Measurements from ENCODE around the gene MYBPC1.
"Not testable (repeated sequence)": the region's sequence is repeated elsewhere in the genome, so short reads cannot be mapped to it uniquely, and the experiment has no call there.

MYBPC1 gene

DNA sequence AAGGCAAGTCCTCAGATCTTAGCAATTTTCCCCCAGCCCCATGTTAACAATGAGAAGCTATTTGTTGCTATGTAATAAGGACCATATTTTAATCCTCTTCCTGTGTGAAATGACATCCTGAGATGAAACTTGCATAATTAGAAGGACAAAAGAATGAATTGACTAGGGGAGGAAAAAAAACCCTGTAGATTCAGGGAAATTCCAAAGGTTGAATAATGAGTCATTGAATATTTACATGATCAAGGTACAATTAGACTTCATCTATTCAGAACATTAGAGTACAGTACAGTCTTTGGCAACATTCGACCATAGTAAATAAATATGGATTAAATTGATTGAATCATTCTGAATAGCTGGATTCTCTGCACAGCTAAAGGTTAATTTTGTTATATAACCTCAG is 9.4 kb downstream of the MYBPC1 start:
- no peak for DNase-seq

DNA sequence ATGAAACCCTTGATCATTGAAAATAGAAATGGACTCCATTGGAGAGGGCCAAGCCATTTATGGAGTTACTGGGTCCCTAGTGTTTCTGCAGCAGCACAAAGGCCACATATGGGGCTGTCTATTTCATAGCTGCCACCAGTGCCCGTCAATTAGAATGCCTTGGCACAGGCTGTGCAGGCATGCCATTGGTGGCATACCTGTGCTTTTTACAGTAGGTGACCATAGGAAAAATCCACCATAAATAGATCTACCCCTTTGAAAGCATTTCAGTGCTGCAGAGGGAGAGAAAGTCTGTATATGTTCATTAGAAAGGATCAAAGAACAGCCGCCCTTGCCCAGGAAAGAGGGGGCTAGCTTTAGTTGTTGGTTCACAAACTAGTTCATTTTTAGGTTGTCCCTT is 13.1 kb downstream of the MYBPC1 start:
- no peak for DNase-seq

DNA sequence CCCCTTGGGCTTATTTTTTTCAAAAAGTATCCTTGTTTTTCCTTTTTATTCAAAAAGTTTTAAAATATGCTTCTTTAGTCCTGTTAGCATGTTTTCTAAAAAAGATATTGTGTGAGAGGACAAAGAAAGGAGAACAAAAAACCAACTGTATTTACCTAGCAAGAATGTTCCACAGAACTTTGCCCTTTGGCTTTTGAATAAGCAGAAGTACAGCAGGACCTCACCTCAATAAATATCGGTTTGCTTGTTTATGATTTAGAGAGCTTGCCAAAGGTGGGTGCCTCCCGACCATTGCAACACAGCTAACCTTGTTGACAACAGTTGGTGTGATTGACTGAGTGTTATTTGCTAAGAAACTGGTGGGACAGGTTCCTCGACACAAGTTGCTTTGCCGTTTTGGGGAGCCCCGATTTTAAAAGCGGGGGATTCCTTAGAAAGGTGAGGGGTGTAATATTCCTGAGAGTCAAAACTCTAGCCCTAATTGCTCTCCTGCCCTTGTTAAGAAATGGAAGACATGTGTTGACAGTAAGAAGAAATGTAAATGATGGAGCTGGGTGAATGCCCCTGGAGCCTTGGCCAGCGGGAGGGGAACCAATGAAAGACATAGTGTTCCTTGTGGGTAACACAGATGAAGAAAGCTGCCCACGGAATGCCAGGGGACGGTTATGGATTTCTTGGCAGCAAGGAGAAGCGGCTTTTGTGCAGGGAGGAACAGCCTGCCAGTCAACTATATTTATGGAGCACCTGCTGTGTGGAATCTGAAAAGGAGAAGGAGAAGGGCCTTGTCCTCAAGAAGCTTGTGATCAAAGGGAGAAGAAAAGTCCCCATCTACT is 13.7 kb downstream of the MYBPC1 start:
- no peak for DNase-seq

DNA sequence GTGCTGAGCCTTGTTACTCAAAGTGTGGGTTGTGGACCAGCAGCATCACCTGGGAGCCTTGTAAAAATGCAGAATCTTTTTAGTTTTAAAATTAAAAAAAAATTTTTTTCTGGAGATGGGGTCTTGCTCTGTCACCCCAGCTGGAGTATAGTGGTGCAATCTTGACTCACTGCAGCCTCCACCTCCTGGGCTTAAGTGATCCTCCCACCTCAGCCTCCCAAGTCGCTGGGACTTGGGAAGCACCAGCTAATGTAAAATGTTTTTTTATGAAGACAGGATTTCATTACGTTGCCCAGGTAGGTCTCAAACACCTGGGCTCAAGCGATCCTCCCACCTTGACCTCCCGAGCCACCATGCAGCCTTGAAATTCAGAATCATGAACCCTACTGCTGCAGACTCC is 14.4 kb downstream of the MYBPC1 start:
- no peak for DNase-seq

DNA sequence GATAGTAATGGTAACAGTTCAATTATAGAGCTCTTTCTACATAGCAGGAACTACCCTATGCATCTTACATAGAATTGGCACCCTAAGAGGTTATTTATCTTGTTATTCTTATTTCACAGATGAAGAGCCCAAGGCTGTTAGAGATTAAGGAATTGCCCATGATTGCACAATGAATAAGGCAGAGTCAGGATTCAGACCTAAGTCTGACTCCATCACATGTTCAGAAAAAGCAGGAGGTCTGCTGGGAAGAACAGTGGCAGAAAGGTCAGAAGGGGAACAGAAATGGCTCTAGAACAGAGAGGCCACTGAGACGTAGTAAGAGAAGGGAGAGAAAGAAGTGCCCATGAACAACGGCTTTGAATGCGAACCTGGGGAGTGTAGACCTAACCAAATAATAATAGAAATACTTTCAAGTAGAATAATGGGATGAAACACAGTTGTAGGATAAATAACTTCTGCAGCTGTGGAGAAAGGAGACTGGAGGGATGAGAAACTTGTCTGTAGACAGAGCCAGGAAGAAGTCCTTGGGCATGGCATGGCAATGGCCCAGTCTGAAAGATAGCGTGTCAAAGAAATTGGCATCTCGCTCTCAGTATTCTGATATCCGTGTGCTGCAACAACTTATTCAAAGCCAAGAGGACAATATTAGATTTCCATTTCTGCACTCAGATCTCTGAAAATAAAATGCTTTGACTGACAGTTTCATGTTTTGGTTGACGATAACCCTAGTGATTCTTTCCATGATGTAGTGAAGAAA is 17.6 kb downstream of the MYBPC1 start:
- no peak for DNase-seq

DNA sequence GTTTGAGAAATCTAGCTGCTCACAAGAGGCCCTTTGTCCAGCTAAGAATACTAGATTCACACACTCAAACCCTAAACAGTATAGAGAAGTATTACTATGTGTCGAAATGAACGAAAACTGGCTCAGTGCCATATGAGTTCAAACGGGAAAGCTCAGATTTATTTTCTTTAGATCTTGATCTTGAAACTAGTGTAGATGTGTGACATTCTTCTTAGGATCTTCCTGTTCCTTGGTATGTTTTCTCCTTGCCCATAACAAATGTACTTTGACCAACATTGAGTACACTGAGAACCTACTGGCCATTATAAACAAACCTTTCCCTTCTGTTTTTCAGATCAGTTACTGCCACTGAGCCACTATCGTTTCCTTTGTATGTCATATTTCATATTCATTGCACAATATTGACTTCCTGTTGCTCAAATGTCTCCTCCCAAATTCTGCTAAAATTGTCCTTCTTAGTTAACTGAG is 21.3 kb downstream of the MYBPC1 start:
- no peak for DNase-seq

DNA sequence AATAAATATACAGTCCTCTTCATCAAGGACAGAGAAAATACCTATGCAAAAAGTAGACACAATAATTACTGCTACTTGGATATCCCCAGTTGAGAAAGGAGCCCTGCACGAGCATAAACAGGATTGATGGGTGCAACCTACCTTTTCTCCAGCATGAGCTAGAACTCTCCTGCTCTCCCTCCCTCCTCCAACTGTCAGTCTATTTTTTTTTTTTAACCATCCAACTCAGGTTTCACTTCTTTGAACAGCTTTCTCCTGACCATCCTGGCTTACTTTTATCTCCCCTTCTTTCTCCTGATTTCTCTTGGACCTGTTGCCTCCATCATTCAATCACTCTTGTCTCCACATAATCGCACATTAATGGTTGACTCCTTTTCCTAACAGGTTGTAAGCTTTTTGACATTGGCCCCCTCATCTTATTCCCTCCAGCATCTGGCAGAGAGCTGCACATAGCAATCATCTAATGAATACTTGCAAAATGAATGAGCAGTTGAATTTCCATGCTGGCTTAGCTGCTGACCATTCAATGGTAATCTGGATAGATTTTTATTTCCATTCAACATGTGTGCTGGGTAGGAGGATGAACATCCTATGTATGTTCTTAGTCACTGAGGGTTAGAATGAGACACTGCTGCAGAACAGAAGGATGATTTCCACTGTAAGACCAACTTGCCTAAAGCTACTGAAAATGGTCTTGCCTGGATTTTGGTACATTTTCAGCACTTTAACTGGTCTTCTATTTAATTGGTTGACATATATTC is 24.4 kb downstream of the MYBPC1 start:
- DNase-seq: no peak

DNA sequence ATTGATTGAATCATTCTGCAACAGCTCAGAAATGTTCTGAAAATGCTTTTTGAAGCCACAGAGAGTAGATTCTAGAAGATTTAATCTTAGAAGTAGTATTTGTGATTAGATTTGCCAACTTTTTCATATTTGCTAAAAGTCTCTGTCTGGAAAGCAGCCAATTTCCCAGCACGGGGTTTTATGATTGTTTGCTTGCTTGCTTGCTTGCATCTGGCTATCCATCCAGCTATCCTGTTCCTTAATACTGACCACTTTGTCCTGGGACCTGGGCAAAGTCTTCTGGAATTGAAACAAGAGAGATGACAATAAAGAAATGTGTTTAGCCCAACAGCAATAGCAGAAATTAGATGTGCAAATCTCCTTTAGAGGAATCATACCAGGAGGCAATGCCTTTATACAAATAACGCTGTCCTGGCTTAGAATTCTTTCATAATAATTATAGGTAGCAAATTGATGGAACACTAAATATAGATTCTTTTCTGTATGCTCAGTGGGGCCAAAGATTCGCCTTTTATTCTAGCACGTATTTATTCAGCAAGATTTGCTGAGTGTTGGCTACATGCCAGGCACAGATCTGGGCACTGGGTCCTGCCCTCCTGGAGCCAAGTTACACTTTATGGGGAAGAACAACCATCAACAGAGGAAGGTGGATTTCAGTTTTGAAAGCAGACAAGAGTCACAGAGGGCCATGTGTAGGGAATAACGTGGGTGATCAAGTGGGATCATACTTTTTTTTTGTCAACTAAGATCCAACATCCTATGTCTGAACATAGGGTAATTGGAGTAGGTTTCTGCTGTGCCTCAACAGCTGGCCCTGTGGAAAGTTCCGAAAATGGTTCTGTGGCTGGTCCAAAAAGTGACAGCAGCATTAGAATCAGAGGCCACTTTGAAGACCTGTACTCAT is 25.3 kb downstream of the MYBPC1 start:
- no peak for DNase-seq

DNA sequence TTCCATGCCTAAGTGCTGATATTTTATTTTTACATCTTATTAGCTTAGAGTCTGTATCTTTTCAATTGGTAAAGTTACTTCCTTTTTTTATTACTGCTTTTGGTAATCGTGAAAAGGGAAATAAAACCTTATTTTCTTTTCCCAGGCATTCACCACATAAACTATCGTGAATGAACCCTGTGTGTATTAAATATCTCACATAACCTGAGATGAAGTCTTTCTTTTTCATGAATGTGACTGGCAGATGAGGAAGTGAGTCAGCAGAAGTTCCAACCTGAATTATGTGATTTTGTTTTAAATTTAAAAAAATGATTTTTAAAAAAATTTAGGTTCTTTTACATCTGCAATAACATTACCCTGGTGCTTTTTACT is 26.0 kb downstream of the MYBPC1 start:
- no peak for DNase-seq

DNA sequence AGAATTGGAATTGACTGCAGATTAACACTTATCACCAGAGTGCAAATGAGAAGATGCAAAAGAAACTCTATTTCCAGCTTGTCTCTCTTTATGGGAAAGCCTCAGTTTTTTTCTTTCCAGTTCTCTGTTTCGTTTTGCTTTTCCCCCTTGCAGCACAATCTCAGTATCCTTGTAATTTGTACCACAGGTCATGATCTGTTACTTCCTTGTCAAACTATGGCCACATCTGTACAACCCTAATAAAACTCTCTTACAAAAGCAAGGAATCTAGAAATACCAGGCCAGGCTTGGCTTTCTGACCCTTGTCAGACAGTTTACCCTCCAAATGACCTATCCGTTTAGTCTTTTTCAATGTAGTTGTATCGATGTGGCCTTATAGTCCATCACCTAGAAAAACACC is 33.9 kb downstream of the MYBPC1 start:
- no peak for DNase-seq

DNA sequence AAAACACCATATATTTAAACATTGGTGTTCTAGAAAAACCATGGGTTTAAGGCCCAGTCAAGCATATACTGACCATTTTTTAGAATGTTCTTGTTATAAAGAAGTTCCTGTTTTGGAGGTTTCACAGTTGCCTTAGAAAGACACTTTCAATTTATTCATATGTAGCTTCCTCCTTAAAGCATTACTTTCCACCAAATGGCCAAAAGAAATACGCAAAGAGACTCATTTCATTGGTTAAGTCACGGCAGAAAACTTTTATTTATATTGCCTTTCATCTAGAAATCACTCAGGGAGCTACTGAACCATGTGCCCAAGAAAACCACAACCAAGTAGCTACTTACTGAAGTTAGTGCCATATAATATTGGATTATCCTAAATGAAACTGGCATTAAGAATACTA is 40.0 kb downstream of the MYBPC1 start:
- no peak for DNase-seq

DNA sequence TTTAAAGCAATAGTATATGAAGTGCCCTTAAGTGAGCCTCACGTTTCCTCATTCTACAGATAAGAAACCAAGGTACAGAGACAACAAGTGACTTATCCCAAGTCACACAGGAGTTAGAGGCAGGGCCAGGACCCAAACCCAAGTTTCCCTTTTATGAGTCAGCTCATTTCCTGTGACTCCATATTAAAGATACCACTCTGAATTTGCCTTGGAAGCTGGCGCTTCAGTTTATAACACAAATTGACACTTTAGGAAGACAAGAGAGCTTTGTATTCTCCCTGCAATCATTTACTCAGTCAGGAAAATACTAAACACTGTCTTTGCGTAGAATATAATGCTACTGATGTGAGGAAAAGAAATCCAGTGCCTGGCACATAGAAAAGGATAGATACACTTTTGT is 43.2 kb downstream of the MYBPC1 start:
- DNase-seq: no peak

DNA sequence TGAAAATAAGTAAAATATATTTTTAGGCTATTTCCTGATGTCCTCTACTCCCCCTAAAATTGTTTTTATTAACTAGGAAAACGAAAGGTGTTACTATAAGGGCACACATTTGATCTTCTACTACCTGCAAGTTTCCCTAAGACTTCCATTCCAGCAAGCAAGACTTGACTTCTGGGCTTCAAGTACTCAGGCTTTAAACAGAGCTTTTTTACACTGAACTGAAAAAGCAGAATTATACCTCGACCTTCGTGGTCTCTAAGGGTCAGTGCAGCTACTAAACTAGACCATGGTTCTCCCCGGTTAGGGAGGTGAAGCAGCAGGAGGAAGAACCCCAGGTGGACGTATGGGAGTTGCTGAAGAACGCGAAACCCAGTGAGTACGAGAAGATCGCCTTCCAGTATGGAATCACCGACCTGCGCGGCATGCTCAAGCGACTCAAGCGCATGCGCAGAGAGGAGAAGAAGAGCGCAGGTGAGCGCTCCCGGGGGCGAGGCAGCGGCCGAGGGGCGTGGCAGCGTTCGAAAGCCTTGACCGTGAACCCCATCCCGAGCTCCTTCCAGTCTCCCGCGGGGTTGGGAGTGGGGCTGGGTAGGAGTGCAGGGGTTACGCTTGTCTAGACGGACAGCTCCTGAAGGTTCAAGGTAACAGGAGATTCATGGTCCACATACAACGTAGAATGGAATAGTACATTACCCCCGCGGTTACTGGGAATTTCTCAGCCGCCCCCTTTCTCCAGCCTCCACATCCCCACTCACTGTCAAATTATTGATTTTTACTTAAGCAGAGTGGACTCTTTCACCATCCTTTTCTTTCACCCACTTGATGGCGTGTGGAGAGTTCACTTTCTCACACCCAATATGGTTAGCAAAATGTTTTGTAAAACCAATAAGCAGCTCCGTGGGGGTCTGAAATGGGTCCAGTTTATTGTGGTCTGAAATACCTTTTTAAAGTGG is 47.6 kb downstream of the MYBPC1 start:
- no peak for DNase-seq

DNA sequence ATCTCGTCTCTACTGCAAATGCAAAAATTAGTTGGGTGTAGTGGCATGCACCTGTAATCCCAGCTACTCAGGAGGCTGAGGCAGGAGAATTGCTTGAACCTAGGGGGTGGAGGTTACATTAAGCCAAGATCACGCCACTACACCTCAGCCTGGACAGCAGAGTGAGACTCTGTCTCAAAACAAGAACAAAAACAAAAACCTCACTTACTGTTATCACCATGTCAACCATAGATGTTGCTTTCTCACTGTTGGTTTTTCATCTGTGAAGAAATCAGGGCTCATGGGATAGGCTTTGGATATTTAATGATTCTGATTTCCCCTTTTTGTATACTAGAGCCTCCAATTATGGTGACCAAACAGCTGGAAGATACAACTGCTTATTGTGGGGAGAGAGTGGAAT is 52.9 kb downstream of the MYBPC1 start:
- DNase-seq: no peak

DNA sequence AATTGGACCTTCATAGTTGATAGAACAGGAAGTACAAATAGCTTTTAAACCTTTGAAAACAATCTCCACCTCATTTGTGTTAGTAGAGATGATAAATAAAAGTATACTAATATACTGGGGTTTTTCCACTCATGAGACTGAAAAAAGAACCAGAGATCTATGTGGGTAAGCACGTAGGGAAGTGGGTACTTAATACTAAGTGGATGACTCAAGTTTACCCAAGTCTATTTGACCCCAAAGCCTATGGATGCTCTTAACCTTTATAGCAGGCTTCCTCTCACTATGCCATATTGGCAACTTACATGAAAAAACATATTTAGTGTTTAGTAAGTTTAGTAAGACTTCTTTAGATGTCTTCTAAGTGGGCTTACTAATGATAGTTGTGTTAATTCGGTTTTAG is 53.4 kb downstream of the MYBPC1 start:
- no peak for DNase-seq

DNA sequence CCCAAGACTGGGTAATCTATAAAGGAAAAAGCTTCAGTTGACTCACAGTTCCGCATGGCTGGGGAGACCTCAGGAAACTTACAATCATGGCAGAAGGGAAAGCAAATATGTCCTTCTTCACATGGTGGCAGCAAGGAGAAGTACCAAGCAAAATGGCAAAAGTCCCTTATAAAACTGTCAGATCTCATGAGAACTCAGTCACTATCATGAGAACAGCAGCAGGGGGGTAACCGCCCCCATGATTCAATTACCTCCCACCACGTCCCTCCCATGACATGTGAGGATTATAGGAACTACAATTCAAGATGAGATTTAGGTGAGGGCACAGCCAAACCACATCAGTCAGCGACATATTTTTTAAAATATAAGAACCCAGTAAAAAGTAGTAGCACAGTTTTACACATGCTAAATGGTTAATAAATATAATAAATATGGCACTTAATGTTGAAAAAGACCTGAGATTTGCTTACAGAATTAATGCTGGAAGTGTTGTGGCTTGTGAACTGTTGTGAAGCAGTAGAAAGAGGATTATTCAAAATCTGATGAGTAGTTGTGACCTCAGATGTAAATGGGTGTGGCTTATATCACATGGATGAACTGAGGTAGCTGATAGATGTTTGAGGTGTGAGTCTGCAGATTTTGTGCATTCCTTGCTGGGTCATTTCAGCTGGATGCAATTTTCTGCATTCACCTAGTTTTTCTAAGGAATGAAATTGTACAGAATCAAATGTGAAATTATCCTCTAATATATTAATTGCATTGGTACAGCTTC is 55.8 kb downstream of the MYBPC1 start:
- DNase-seq: no peak

DNA sequence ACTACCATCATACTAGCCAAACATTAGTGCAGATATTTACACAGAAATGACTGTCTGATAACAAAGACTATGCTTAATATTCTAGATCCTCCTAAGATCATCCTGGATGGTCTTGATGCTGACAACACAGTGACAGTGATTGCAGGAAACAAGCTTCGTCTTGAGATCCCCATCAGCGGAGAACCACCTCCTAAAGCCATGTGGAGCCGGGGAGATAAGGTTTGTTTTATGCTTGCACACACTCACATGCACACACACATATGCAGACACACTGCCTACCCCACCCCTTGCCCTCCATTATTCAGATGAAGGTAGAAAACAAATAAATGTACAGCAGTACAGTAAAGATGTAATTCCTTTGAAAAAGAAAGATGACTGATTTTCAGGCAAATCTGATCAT is 58.3 kb downstream of the MYBPC1 start:
- DNase-seq: no peak

DNA sequence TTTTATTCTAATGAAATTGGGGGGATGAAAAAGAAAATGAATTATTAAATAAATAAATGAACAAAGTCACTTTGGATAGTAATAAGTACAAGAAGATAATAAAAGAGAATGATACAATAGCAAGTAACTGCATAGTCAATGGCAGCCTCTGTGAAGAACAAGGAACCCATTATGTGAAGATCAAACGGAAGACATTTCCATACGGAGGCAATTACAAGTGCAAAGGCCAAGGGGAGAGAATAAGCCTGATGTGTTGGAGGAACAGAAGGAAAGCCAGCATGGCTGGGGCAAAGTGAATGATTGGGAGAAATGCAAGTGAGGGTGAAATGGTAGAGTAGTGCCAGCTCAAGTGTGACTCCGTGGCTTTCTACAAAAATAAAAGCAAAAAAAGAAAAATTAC is 58.7 kb downstream of the MYBPC1 start:
- DNase-seq: no peak

DNA sequence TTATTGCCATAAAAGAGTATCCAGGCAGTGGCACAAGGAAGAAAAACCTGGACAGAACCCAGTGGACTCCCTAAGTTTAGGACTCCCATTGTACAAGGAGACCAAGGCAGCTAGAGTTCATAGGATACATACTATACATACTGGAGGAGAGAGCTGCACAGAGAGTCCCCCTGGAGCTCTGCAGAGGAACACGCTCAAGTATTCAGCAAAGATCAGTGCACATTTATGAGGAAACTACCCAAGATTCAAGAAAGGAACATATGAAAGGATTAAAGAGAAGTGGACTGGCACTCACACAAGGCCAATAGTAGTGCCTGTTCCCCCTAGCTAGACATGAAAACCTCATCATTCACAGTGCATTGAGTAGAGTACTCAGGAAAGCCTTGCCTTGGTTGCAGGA is 59.7 kb downstream of the MYBPC1 start:
- no peak for DNase-seq

DNA sequence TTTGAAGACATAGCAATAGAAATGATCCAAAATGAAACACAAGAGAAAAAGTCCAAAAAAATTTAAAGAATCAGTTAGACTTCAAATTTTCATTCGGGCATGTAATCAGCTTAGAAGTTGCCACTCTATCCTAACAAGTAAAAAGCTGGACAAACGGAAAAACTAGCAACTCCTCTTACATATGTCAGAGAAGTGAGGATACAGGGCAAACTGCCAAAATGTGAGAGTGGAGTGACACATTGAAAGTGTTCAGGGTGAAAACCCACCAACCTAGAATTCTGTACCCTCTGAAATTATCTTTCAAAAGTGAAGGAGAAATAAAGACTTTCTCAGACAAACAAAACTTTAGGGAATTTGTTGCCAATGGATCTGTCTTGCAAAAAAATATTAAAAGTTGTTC is 60.6 kb downstream of the MYBPC1 start:
- DNase-seq: no peak

DNA sequence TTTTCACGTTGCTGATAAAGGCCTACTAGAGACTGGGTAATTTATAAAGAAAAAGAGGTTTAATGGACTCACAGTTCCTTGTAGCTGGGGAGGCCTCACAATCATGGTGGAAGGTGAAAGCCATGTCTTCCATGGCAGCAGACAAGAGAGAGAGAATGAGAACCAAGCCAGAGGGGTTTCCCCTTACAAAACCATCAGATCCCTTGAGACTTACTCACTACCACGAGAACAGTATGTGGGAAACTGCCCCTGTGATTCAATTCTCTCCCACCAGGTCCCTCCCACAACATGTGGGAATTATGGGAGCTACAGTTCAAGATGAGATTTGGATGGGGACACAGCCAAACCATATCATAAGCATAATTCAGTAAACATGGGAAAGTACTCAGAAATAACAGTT is 65.9 kb downstream of the MYBPC1 start:
- not testable (repeated sequence) for DNase-seq

Data from NCI-H524 (cell line).